ENCODE data around the gene MTIF2.

DNA sequence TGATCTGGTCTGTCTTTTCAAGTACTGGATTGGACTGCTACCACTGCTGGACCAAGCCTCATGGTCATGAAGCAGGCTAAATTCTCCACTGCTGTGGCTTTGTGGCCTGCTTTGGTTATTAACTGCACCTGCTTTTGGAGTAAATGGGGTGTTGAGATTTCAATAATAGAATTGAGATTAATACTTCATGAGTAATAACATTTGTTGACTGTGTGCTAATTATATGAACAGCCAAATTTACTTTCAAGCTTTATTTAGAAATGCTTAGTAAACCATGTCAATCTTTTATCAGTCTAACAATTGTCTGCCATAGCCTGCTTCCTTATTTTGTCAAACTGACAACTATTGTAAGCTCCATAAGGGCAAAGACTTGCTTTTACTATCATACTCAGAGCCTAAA is 27.4 kb upstream of the MTIF2 start:
- TF ChIP-seq POLR2A (IDR thresholded peaks at IDR 0.05; ENCODE audit: low read length), result no peak
- TF ChIP-seq GATA1 (IDR thresholded peaks at IDR 0.05; ENCODE audit: low read depth, low read length), result no peak

All from erythroblast (primary cell).